H1 (cell line): Measurements from ENCODE around the gene ARID4A. TPM values are rescaled to one million over a fixed set of nuclear protein-coding genes. Genes with fewer than 3 reads are reported as not detected.

Source experiments
- BACH1 ChIP-seq: IDR thresholded peaks from 2 replicates; pipeline ENCODE4 v1.6.1; 2012; ENCODE audit warnings: low read length, improper control_type of control experiment
- CTBP2 ChIP-seq: IDR thresholded peaks from 2 replicates; pipeline ENCODE4 v1.7.0; 2011; ENCODE audit warnings: borderline replicate concordance, mild to moderate bottlenecking, moderate library complexity, mixed read lengths, low read length; ENCODE audit not compliant: insufficient read depth, insufficient read length
- CTCF ChIP-seq, 3 experiments: IDR thresholded peaks; 1 replicate in 2 of 3; 2 replicates in 1 of 3; pipeline versions ENCODE4 v1.5.1 to v1.6.1; 2011; ENCODE audit warnings: low read length in 3 of 3, mild to moderate bottlenecking in 3 of 3, inconsistent platforms in 2 of 3, low read depth in 1 of 3, moderate library complexity in 1 of 3; ENCODE audit not compliant: insufficient read depth in 1 of 3; ENCODE audit errors: control extremely low read depth in 1 of 3
- EZH2 ChIP-seq: fragments of 200-600 bp; sonication (generic); IDR thresholded peaks from 2 replicates; pipeline ENCODE4 v1.7.1; 2012; ENCODE audit warnings: low read depth, mild to moderate bottlenecking, moderate library complexity, low read length, inconsistent platforms; ENCODE audit not compliant: severe bottlenecking
- polyA plus RNA-seq, 7 experiments: library from polyadenylated mRNA; depleted of rRNA in 3 of 7; stranded (reverse) in 5 of 7; unstranded in 2 of 7; fragments of >200 nt in 5 of 7; fragments of 200-250 nt in 2 of 7; gene quantifications; 1 replicate in 5 of 7; 2 replicates in 1 of 7; 4 replicates in 1 of 7; pipeline versions ENCODE4 v1.2.1 to v1.2.3, GENCODE V29; 2011 to 2013; ENCODE audit warnings: missing spikeins in 2 of 7, mixed read lengths in 2 of 7
- total RNA-seq: library from RNA; stranded (reverse); fragmentation: NEBNext Ultra II Directional; extraction: Animal tissue kit (Norgen Biotek cat#: 25700); gene quantifications from 2 replicates; pipeline ENCODE4 v1.2.1, GENCODE V29; 2021

Gene ARID4A
- total and polyA plus RNA-seq, 2 of the 8 experiments (the other 6 are each of a cell fraction or from before 2014, with no cell fraction given), result 2.1 to 14.6 TPM

- TF ChIP-seq CTCF (IDR thresholded peaks at IDR 0.05; ENCODE audit: control extremely low read depth in 1 of 3, insufficient read depth in 1 of 3, low read depth in 1 of 3, low read length in 3 of 3) (peak in 1 of 3 experiments; percentile 37; a peak in 1 of 4 replicates), EZH2 (no peak), BACH1 (no peak), CTBP2 (no peak)
Observed at GRCh38 chr14:58272588-58273372, 25.6 kb upstream of the ARID4A start (continued).
